Neural progenitor cell (in vitro differentiated cells): ENCODE measurements around the gene TRPT1.

ENCODE experiments used
- EZH2 ChIP-seq: fragments of 200-600 bp; sonication (generic); IDR thresholded peaks from 2 replicates; pipeline ENCODE4 v1.6.1; 2017; ENCODE audit warnings: antibody characterized with exemption, mild to moderate bottlenecking, moderate library complexity
- EZH2phosphoT487 ChIP-seq: fragments of 200-600 bp; sonication (generic); IDR thresholded peaks from 2 replicates; pipeline ENCODE4 v1.6.1; 2017; ENCODE audit warnings: antibody characterized with exemption
- TF ChIP-seq, protein P1 (sequence below): fragments of 200-600 bp; sonication (generic); IDR thresholded peaks from 2 replicates; pipeline ENCODE4 v1.5.1; 2017; ENCODE audit warnings: antibody characterized with exemption, mild to moderate bottlenecking

DNA sequence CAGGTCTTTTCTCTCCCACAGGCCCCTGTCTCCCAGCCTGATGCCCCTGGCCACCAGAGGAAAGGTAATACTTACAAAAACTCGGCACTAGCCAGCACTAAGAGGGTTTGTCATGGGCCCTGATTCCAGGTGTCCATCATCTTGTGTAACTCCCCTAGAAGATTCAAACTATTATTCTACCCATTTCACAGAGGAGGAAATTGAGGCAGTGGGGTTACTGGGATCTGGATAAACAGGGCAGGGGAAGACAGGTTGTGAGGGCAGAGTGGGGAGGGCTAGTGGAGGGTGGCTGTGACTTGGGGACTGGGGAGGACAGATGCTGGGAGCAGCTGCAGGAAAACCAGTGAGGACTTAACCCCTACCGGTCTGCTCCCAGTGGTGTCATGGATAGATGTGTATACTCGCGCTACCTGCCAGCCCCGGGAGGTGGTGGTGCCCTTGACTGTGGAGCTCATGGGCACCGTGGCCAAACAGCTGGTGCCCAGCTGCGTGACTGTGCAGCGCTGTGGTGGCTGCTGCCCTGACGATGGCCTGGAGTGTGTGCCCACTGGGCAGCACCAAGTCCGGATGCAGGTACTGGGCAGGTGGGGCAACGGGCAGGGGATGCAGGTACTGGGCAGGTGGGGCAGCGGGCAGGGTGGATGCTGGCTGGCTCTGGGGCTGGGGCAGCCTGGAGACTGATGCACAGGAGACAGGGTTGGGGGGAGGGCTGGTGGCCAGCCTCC is 9.6 kb upstream of the TRPT1 start:
- TF ChIP-seq, protein P1, sequence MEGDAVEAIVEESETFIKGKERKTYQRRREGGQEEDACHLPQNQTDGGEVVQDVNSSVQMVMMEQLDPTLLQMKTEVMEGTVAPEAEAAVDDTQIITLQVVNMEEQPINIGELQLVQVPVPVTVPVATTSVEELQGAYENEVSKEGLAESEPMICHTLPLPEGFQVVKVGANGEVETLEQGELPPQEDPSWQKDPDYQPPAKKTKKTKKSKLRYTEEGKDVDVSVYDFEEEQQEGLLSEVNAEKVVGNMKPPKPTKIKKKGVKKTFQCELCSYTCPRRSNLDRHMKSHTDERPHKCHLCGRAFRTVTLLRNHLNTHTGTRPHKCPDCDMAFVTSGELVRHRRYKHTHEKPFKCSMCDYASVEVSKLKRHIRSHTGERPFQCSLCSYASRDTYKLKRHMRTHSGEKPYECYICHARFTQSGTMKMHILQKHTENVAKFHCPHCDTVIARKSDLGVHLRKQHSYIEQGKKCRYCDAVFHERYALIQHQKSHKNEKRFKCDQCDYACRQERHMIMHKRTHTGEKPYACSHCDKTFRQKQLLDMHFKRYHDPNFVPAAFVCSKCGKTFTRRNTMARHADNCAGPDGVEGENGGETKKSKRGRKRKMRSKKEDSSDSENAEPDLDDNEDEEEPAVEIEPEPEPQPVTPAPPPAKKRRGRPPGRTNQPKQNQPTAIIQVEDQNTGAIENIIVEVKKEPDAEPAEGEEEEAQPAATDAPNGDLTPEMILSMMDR: no peak
- TF ChIP-seq EZH2phosphoT487: no peak
- TF ChIP-seq EZH2: no peak
